Measurements from ENCODE around the gene RASEF.

- TF ChIP-seq CTCF (IDR thresholded peaks at IDR 0.05; ENCODE audit: low read depth, low read length), result no peak
- TF ChIP-seq MYC (IDR thresholded peaks at IDR 0.05; ENCODE audit: low read depth, low read length), result no peak
- no peak for TF ChIP-seq POLR2A (IDR thresholded peaks at IDR 0.05; ENCODE audit: extremely low read depth, insufficient read length)
Observed at GRCh38 chr9:83002329-83002728, 60.6 kb downstream of the RASEF start.

All from NB4 (cell line).